Fibroblast of mammary gland (primary cell): ENCODE measurements around the gene L2HGDH.

ENCODE experiments used
- DNase-seq: peaks from one replicate; pipeline ENCODE4 v3.0.0-alpha.2; 2010; ENCODE audit warnings: low read depth
- H3K4me3 ChIP-seq: 2 replicates; pipeline ENCODE4 v1.5.1; 2011; ENCODE audit warnings: low read depth, mild to moderate bottlenecking, low read length, moderate library complexity; ENCODE audit not compliant: control insufficient read depth
- CTCF ChIP-seq: conservative IDR thresholded peaks from 2 replicates; pipeline ENCODE4 v1.5.1; 2011; ENCODE audit warnings: low read depth, low read length, inconsistent platforms; ENCODE audit not compliant: control insufficient read depth, insufficient read depth

The L2HGDH gene

GRCh38 chr14:50355692-50356091 is 43.7 kb upstream of the L2HGDH start:
- H3K4me3 ChIP-seq, result no peak overlapping the region
- no peak for DNase-seq
- TF ChIP-seq CTCF, result no peak

GRCh38 chr14:50354527-50354926 is 42.5 kb upstream of the L2HGDH start:
- no peak overlapping the region for H3K4me3 ChIP-seq
- no peak for DNase-seq
- no peak for TF ChIP-seq CTCF

GRCh38 chr14:50353126-50353525 is 41.1 kb upstream of the L2HGDH start:
- no peak for DNase-seq
- H3K4me3 ChIP-seq, result no peak overlapping the region
- TF ChIP-seq CTCF, result no peak

- H3K4me3 ChIP-seq, result no peak overlapping the region
- TF ChIP-seq CTCF, result no peak
- DNase-seq, result no peak
Observed at GRCh38 chr14:50352584-50352983, 40.6 kb upstream of the L2HGDH start.

- DNase-seq, result peak; percentile 55
- TF ChIP-seq CTCF, result no peak
- H3K4me3 ChIP-seq, result no peak overlapping the region
Observed at GRCh38 chr14:50350975-50351374, 38.9 kb upstream of the L2HGDH start.

- DNase-seq, result no peak
- no peak for TF ChIP-seq CTCF
Observed at GRCh38 chr14:50348933-50349332, 36.9 kb upstream of the L2HGDH start.

GRCh38 chr14:50347521-50347920 is 35.5 kb upstream of the L2HGDH start:
- H3K4me3 ChIP-seq, result no peak overlapping the region
- TF ChIP-seq CTCF, result no peak
- DNase-seq, result peak; percentile 71

More at GRCh38 chr14:50348933-50349332, 36.9 kb upstream of the L2HGDH start:
- no peak overlapping the region for H3K4me3 ChIP-seq
